ENCODE data around the gene GZMB.
"Not testable (repeated sequence)": the region's sequence is repeated elsewhere in the genome, so short reads cannot be mapped to it uniquely, and the experiment has no call there.

GZMB gene

GRCh38 chr14:24630872-24631477 lies 3.0 kb downstream of the GZMB start:
- no peak for DNase-seq

GRCh38 chr14:24630087-24630871 lies 3.7 kb downstream of the GZMB start:
- no peak for DNase-seq

GRCh38 chr14:24629521-24629920 lies 4.5 kb downstream of the GZMB start:
- DNase-seq = no peak

GRCh38 chr14:24613747-24614146 lies 20.2 kb downstream of the GZMB start:
- no peak for DNase-seq

DNA sequence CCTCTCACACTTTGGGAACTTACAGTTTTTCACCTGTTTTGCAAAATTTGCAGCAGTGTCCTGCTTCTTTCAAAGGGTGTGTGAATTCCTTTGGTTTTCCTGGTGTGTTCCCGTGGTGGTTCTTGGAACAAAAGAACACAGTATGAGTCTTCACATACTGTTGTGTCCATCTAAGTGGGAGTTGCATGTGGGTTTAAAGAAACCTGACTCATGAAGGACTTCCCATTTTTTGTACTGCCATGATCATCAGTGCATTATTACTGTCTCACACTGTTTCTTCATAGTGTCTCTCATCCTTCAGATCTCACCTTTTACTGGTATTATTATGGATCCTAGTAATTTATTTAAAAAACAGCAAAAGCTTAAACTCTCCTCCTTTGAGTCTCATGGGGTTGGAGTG lies 20.7 kb downstream of the GZMB start:
- no peak for DNase-seq

DNA sequence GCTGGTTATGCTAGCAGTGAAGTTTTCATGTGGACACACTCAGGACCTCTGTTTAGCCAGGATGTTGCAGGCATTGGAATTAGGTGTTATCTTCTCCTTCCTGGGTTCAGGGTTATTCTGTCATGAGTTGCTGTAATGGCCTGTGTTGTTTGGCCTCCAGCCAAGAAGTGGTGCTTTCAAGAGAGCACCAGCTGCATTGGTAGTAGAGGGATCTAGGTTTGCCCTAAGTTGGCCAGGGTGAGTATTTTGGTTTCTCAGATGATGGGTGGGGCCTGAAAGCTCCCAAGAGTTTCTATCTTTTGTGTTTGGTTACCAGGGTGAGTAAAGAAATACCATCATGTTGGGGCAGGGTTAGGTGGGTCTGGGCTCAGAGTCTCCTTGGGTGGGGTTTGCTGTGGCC lies 21.8 kb downstream of the GZMB start:
- peak; percentile 43 for DNase-seq

- no peak for DNase-seq
Measured at GRCh38 chr14:24609655-24610344, 24.2 kb downstream of the GZMB start, which contains the start of gene GZMH. TSS of gene GZMH (minus strand) at chr14:24609685. CDS start at chr14:24609613, 72 bp downstream.

DNA sequence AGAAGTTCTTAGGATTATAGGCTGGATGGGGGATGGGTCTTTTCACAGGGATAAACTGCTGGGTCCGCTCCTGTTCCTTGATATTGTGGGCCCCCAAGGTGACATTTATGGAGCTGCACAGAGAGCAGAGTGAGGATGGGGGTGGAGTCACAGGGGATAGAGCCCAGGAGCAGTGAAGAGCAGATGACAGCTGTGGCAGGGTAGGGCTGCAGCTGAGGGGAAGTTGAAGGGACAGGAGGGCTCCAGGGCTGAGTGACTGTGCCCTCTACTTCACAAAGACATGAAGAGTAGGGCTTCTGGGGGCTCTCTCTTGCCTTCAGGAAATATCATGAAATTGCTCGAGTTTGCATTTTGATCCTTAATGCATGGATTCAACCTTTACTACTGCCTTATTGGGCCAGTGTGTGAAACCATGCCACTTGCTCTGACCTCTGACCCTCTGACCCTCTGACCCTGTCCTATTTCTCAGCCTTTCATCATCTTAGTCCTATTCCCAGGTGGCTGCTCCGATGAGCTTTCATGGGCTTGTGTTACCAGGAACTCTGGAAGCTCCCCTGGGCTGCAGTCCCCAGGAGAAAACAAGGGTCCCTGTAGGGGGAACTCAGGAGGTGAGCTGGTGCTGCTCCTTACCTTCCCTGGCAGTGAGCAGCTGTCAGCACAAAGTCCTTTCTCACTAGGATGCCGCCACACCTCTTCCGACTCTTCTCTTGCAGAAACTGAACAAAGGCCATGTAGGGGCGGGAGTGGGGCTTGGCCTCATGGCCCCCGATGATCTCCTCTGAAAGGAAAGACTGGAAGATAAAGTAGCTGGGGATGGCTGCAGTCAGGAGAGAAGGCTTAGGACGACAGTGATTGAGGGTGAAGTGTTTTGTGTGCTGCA lies 26.1 kb downstream of the GZMB start:
- no peak for DNase-seq

DNA sequence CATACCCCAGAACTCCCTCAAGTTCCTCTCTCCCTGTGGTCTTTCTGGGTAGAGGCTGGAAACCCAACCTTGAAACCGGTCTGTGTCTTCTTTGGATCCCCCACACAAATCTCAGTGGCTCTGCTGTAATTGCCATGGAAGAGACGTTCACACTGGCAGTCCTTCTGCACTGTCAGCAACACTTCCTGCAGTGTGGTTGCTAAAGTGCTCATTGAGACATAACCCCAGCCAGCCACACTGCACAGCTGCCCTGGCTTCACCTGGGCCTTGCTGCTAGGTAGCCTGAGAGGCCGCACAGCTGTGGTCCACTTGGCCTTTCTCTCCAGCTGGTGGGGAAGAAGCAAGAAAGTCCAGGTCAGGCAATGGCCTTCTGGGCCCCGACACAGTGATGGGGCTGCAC lies 26.9 kb downstream of the GZMB start:
- peak; percentile 52 for DNase-seq

- DNase-seq = no peak
Measured at GRCh38 chr14:24606297-24606696, 27.7 kb downstream of the GZMB start.

GRCh38 chr14:24605435-24606190 lies 28.4 kb downstream of the GZMB start:
- peak; percentile 37 for DNase-seq

DNA sequence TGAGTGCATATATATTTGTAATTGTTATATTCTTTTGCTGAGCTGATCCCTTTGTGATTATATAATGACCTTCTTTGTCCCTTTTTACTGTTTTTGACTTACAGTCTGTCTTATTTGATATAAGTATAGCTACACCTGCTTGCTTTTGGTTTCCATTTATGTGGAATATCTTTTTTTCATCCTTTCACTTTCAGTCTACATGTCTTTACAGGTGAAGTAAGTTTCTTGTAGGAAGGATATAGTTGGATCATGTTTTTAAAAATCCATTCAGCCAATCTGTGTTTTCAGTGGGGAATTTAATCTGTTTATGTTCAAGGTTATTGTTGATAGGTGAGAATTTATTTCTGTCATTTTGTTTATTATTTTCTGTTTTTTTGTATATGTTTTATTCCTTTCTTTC lies 36.6 kb downstream of the GZMB start:
- DNase-seq = no peak

GRCh38 chr14:24595073-24595808 lies 38.7 kb downstream of the GZMB start:
- DNase-seq = no peak

GRCh38 chr14:24591004-24591403 lies 43.0 kb downstream of the GZMB start:
- not testable (repeated sequence) for DNase-seq

GRCh38 chr14:24584402-24584801 lies 49.6 kb downstream of the GZMB start:
- DNase-seq = not testable (repeated sequence)

All from RPMI8226 (cell line).